ENCODE measurements around the gene KRT1.

DNA sequence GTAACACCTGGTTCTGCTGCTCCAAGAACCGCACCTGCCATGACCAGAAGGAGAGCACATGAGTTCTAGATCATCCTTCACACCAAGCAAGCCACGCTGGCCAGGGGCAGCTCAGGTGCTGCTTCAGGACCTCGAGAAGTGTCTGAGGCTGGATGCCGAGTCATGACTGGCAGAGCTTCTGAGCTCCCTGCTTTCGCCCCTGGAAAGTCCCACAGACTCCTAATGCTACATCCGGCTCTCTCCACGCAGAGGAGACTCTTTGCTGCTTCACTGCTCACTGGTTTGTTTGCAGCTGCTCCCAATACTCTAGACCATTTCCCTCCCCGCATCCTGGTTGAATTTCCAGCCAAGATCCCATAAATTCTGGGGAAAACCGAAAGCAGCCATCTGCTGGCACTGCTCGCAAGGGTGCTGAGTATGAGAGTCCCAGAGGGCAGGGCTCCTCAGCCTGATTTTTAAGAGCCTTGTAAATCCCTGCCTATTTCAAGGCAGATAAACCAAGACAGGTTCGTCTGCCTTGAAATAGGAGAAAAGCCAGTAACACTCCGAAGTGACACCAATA, 29.6 kb downstream of the KRT1 start:
- TF ChIP-seq SUZ12 (IDR thresholded peaks at IDR 0.05; ENCODE audit: extremely low read depth, insufficient read depth, insufficient read length) (no peak), ZNF274 (IDR thresholded peaks at IDR 0.05; ENCODE audit: low read depth, low read length) (no peak)
